CD4-positive, alpha-beta T cell treated with Interleukin-15 for 4 hours (primary cell): ENCODE measurements around the gene PDE3A.

ENCODE experiments used
- DNase-seq: peaks from one replicate; pipeline ENCODE4 v3.0.0-alpha.2; 2020; ENCODE audit warnings: low spot score

The PDE3A gene

DNA sequence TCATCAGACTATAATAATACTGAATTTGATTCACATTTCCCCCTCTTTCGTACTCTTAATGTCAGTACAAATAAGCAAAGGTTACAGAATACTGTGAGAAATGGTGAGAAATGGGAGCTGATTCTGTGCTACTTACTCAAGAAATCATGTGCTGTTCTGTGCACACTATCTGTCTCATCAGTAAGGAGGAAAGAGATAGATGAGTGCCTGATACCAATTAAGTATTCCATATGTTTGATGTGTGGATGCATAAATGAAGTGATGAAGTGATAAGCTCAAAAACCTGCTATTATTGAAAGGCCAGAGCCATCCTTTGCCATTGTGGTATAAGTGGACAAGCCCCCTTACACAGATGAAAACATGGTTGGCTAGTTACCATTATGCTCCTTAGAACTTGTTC is 127.7 kb downstream of the PDE3A start:
- no peak for DNase-seq

DNA sequence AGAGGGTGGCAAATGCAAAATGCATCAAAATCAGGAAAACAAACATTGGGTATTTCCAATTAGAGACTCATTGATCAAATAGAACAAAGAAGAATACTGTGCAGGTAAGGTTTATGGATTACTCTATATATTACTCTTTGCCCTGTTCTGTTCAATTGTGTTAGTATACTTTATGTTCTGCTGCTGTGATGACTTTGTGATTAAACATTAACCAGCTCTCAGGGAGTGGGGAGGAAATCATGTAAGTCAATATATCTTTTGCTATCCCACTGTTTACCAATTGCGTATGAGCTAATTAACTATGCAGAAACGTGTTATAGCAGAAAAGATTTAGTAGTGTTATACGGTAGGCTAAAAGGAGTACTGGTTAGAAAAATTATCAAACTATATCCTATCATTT is 129.4 kb downstream of the PDE3A start:
- no peak for DNase-seq

GRCh38 chr12:20501958-20502357 is 133.6 kb downstream of the PDE3A start:
- no peak for DNase-seq

DNA sequence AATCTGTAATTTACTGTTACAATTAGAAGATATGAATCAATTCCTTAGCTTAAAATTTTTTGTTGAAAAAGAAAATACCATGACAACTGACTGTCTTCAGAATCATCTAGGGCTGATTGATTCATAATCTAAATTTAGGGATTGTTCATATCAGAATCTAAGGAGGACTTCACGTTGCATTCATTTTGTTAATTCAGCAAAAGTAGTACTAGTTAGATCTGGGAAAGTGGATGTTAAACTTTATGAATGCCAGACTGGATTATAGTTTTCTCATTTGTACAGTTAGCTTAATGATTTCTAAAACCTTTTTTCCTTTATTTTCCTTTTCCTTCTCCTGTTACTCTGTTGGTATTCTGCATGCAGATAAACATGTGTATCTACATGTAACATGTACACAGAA is 135.5 kb downstream of the PDE3A start:
- DNase-seq: no peak

GRCh38 chr12:20505056-20505455 is 136.7 kb downstream of the PDE3A start:
- no peak for DNase-seq

- DNase-seq: no peak
These were observed 138.7 kb downstream of the PDE3A start for GRCh38 chr12:20507056-20507455.

GRCh38 chr12:20507711-20508110 is 139.4 kb downstream of the PDE3A start:
- no peak for DNase-seq

- no peak for DNase-seq
These were observed 140.0 kb downstream of the PDE3A start for GRCh38 chr12:20508359-20508758.

GRCh38 chr12:20508962-20509361 is 140.6 kb downstream of the PDE3A start:
- DNase-seq: no peak

DNA sequence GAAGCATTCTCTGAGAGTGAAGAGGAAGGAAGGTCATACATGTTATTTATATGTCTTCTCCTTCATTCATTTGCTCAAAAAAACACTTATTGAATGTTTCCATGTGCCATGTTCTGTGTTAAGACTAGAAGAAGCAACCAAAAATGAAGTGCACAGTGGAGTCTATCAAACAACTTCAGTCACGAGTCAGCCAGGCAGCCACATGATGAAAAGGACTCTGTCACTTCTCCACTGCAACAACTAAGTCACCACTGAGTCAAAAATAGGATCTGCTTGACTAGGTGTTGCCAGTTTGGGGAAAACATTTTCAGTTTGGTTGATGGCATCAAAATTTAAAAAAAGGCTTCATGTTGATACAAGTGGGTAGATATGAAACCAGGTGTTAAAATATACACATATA is 142.5 kb downstream of the PDE3A start:
- no peak for DNase-seq

GRCh38 chr12:20513189-20513588 is 144.9 kb downstream of the PDE3A start:
- no peak for DNase-seq

DNA sequence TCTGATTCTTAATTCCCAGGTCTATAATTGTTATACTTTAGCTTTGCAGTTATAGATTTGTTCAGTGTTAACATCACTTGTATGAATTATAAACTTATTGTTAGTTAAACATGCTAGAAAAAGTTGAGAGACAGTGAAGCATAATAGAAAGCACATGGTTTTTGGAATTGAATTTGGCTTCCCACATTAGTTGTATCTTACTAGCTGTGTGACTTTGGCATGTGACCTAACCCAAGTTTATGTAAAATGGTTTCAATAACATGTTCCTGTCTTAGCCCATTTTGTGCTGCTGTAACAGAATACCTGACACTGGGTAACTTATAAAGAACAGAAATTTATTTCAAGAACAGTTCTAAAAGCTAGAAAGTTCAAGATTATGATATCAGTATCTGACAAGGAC is 146.3 kb downstream of the PDE3A start:
- DNase-seq: no peak

GRCh38 chr12:20520532-20520931 is 152.2 kb downstream of the PDE3A start:
- DNase-seq: no peak

GRCh38 chr12:20523658-20524057 is 155.3 kb downstream of the PDE3A start:
- no peak for DNase-seq

GRCh38 chr12:20524113-20524512 is 155.8 kb downstream of the PDE3A start:
- DNase-seq: no peak

GRCh38 chr12:20525064-20525610 is 156.8 kb downstream of the PDE3A start:
- DNase-seq: no peak

DNA sequence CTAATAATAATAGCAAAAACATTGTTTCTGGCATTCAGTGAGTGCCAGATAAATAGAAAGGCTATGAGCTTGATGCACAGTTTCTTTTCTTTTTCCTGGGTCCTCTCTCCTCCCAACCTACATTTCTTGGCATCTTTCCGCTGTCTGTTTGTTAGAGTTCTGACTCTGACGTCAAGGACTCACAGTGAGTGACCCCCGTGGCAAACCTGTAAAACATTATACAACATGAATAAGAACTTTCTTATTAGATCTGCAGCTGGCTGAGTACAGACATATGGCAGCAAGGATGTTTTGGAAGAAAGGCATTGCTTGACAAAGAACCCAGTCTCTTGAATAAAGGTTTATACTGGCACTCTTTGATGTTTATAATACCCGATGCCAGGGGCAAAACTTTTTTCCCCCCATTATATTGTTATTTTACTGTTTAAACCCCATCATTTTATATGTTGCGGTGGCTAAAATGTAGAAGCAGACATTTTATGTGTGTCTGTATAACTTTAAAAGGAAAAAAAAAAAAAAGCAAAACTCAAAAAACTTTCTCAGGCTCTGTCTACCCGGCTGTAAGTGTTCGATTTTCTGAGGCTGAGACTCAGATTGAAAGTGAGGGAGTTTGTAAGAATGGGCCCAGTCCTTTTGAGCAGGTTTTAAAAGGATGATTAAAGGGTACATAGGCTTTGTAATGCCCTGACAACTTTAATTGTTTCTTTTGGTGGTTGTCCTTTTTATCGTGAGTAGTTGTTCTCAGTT is 159.3 kb downstream of the PDE3A start:
- no peak for DNase-seq

GRCh38 chr12:20528208-20528607 is 159.9 kb downstream of the PDE3A start:
- DNase-seq: no peak

DNA sequence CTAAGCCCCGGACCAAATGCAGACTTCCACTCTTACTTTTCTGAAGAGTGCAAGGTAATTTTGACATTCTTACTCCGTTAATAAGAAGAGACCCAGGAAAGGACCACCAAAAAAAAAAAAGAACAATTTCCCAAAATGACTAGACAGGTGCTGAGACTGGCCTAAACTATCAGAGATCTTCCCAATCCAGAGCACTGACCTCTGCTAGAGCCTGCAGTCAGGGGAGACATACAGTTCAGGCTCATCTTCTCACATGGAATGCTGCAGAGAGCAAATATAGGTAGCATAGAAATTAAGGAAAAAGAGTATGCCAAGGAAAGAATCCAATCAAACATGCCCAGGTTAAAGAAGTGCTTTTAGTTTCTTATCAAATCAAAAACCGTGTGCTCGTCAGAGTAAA is 177.9 kb downstream of the PDE3A start:
- DNase-seq: no peak

- DNase-seq: no peak
These were observed 179.7 kb downstream of the PDE3A start for GRCh38 chr12:20547816-20548575.

GRCh38 chr12:20548611-20549010 is 180.3 kb downstream of the PDE3A start:
- DNase-seq: no peak

DNA sequence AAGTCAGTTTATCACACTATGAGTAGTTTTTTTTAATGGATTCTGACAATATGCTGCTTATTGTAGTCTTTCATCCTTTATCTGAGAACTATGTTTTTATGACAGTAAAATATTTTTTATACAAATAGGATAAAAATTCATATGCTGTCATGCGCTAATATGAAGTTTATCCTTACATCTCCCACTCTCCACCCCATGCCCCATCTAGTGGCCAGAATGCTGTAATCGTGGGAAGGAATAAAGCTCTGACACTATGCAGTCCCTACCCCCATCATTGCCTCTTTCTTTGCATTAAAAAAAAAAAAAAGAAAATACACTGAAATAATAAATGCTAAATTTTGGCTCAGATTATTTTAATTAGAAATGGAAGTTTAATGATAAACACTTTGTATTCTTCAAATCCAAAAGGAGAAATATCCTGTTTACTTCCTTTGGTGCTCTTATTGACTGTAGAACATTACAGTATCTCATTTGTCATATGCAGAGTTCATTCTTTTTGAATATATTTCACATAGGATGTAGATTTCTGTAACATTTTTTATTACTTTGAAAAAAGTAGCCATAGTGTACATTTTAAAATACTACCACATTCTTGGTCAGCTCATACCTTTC is 180.9 kb downstream of the PDE3A start:
- no peak for DNase-seq
